Fibroblast of skin of back (primary cell): ENCODE measurements around the gene NAA10.

Experiments used
- DNase-seq: peaks from one replicate; pipeline ENCODE4 v3.0.0-alpha.2; 2013

NAA10 gene

DNA sequence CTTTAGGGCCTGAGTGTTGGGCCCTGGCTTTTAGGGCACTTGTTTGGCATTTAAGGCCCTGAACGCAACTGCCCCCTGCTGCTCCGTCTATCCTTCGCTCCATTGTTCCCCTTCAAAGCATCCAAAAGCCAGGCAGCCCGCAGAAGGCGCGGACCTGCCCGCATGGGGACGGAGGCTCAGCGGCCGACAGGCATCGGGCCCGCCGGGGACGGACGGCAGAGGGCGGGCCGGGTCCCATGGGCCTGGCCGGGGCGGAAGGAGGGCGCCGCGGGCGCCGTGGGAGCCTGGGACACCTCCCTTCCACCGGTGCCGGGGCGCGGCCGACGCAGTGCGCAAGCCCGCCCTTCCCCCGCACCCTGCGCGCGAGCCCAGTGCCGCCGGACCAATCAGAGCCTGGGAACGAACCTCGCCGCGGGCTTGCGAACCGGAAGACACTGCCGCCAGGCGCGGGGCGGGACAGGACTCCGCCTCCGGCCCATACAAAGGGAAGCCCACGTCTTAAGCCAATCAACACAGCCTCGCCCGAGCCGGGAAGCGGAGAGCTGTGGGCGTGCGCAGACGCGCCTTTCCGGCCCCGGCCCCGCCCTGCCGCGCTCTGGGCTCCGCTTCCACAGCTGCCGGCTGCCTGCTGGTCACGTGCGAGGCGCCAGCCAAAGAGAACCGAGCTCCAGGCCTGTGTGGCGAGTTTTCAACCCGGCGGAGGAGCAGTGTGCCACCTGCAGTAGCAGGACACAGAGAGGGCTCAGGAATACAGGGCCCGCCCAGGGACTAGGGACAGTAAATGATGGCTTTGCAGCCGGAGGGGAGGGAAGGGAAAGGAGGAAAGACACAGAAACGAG, 6.7 kb downstream of the NAA10 start:
- peak; percentile 97 for DNase-seq

DNA sequence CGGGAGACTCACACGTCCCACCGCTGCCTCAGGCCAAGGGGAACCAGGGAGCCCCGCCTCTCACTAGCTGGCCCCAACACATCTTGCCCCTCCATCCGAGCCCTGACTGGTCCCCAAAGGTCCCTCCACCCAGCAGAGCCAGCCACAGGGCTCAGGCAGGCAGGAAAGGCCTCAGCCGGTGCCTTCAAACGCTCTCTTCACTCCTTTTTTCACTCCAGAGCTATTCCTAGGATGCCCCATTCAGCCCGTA, 7.2 kb downstream of the NAA10 start:
- DNase-seq = no peak

DNA sequence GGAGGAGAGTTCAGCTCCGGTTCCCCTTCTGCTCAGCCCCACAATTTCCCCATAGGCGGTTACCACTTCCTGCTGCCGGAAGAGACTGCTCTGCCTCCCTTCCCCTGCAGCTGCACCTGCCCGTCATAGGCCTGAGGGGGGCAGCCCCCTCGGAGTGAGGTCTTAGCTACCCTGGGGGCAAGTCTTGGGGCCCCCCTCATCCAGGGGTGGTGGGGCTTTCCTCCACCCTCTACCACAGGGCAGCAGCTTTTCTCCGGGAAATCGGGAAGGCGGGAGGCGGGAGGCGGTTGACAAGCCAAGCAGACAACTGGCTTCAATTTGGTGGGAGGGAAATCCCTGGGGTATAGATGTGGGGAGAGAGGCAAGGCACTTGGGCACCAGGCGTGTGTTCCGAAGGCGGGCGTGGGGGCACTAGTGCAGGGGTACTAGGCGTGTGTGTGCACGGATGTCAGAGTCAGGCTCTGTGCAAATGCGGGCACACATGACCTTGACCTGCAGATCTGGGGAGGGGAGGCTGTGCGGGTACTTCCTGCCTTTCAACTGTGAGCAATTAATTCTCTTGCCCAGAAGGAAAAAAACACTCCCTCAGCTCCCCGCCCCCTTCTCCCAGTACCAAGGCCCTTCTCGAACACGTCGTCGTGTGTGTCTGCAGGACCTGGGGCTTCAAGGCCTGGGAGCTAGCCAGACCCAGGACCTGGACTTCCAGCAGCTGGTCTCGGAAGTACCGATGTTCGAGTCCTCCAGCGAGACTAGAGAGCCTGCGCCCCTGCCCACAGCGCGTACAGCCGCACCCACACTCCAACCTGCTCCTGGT, 7.8 kb downstream of the NAA10 start:
- DNase-seq = peak; percentile 44

DNA sequence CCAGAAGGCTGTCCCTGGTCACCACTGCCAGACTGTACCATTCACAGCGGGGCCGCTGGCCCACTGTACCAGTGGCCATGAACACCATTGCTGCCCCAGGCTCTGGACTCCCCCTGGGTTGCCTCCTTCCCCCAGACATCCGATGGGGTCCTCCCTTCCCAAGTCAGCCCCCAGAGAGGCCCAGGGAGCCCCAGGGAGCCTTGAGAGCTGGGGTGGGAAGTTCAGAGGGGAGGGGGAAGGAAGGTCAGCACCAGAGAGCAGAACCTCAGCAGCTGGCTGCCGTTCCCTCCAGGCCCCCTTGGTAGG, 8.3 kb downstream of the NAA10 start:
- DNase-seq = no peak

DNA sequence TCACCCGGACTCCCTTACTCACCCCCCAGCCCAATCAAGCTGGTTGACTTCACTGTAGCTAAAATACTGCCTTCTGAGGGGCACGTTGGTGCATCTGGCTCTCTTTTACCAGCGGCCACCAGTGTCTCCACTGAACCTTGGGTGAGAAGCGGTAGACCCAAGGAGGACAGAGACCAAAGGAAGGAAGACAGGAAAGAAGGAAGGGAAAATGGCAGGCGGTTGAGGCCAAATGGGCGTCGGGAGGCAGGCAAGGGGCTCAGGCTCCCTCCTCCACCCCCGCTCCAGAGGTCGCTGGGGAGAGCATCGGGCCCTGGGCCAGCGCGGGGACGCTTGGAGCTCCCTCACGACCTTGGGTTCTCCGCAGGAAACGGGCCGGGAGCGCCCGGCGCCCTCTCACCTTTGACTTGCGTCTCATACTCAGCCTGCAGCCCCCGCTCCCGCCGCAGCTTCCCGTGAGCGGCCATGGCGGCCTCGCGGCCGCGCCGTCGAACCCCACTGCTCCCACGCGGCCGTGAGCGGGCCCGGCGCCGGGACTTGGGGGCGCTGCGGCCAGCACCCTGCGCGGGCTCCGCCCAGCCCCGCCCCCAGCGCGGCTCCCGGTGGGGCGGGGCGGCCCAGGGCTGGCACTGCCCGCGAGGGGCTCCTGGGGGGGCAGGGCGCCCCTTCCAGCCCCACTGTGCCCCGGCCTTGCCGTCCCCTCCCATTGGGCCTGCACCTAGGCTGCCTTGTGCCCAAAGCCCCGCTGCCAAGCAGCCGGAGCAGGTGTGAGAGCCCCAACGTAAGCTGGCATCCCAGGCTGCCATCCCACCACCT, 8.9 kb downstream of the NAA10 start, which contains the start of gene ARHGAP4:
Gene ARHGAP4 (minus strand): TSS at position 526 of the 813 bp plus-strand sequence. CDS start 62 bp downstream, at position 464.
- DNase-seq = no peak

DNA sequence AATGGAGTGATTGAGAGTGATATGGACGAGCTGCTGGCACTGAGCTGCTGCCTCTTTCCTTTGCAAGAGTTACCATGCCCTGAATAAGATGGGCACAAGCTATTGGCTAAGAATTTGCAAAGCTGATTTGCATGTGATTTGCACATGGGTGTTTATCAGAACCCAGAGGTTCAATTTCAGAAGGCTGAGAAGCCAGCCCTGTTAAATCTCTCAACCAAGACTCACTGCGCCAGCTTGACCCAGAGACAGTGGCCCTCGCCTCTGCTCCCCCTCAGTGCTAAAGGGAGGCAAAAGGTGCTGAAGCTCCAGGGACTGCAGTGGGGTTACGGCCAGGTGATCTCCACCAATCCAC, 9.5 kb downstream of the NAA10 start:
- DNase-seq = no peak

DNA sequence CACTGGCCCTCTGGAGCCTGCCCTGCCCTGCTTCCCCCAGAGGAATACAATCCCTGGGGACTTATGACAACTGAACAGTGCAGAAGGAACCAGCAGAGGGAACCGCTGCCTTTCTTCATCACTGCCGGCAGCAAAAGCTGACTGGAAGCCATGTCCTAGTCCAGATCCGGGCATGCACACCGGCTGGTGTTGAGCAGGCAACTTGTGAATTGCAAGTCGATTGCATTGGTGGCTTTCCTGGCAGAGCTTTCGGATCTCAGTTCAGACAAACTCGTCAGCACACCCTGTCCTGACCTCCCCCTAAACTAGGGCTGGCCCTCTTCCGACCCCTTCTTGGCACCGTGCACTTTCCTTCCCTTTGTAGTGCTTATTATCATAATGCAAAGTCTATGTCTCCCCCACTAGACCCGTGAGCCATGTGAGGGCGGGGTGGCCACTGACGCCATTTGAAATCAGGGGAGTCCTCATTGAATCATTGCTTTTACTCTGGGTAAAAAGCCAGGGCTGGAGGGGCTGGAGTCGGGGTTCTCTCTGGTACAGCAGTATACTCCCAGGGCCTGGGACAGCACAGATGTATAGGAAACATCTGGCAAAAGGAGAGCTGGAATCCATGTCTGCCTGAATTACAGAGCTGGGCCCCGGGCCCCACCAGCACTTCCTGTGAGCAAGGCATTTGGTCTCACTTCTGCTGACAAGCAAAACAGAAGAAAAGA, 10.5 kb downstream of the NAA10 start:
- peak; percentile 52 for DNase-seq

DNA sequence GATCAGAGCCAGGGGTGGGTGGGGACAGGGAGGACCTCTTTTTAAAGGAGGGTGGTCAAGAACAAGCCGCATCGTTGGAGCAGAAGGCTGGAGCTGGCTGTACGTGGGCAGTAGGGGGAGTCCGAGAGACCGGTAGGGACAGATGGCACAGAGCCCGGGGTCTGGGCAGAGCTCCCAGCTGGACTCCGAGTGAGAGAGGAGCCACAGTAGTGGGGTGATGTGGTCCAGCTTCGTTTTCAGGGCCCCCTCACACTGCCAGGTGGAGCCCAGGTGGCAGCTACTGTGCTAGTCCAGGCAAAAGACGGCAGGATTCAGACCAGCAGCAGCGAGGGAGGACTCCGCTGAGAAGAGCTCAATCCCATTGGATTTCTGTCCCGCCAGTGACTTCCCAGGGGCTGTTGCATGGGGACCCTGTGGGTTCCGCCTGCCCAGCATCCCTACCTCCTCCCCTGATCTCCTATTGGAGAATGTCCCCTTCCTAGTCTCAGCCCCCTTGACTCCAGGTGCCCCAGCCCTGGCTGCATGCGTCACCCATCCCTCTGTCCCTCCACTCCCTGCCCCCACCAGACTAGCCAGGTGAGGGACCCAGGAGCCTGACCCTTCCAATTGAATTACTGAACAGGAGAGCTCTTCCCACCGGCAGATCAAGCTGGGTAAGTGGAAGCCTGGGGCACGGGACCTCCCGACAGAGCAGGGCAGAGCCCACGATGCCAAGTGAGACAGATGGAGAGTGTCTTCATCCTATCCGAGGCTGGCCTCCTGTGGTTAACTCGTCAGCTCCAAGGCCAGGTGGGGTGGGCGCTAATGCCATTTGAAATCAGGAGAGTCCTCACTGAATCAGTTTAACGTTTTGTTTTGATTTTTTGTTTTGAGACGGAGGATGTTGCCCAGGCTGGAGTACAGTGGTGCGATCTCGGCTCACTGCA, 11.6 kb downstream of the NAA10 start:
- peak; percentile 25 for DNase-seq

DNA sequence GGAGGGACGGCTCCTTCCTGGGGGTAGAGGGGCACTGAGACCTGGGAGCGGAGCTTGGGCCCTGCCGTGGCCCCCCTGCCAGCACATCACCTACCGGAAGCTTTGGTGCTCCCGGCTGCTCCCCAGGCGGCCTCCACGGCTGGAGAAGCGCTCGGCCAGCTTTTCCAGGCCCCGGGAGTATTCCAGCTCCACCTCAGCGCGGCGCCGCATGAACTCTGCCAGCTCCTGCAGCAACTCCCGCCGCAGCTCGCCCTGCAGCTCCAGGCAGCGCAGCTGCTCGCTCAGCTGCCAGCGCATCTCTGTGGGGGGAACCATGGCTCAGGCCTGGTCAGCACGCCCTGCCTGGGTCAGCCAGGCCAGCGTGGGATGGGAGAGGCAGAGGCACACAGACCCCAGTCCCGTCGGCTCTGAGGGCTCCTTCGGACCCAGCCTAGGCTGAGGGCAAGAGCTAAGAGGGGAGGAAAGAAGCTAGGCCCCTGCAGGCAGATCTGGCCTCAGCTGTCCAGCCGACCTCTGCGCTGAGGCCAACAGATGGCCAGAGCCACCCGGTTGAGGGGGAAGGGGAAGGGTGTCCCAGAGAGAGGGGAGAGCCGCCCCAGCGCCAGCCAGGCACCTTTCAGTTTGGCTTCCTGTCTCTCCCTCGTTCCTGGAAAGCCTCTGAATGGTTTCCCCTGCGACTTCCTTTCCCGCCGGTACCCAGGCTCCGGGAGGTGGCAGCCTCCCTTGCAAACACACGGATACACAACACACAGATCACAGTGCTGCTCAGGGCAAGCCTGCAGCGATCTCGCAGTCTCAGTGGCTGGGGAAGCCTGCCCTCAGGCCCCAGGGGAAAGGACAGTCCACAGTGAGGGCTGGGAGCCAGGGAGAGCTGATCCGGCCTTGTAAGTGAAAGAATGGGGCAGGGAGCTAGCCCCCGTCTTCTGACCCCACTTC, 13.1 kb downstream of the NAA10 start:
- DNase-seq = no peak

DNA sequence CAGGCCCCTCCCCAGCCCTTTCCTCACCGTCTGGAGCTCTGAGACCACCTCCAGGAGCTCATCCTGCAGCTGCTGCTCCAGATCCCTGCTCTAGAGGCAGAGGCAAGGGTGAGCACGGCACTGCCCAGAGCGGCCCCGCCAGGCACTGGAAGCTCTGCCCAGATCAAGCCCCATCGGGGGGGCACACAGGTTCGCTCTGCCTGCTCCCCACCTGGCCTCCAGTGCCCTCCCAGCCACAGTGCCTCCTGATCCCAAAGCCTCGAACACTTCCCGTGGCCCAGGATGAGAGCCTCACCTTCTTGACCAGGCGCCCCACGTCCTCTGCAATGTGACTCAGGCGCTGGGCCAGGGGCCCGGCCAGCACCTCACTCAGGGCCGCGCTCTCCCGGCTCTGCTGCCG, 13.8 kb downstream of the NAA10 start:
- DNase-seq = no peak

DNA sequence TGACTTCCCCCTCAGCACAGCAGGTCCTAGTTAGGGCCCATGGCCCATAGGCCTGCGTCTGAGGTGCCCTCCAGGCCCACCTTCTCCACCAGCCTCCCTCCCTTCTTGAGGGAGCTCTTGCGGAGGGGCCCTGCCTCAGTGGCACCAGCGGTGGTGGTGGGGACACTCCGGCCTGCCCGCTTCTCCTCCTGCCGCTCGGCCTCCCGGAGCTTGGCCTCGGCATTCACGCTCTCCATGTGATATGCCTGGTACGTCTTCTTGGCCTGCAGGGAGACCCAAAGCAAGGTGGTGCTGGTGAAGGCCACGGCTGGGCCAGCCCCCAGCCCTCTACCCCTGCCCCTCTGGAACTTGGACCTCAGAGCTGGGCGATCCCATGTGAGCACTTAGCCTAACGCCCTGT, 14.3 kb downstream of the NAA10 start:
- no peak for DNase-seq

DNA sequence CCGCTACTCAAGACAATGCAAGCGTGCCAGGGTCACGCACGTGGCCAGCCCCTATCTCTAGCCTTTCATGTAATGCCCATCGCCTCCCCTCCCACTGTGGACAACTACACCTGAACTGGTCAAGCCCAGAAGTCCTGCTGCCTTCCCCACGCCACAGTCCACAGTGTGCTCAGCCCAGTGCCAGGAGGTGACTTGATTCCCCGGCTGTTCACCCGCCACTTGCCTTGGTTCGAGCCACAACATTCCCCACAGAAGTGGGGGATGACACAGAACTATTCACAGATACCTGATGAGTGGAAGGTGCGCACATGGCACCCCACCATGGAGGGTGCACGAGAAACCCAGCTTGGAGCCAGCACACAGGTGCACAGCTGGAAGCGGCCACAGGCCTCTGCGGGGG, 15.6 kb downstream of the NAA10 start:
- DNase-seq = no peak

DNA sequence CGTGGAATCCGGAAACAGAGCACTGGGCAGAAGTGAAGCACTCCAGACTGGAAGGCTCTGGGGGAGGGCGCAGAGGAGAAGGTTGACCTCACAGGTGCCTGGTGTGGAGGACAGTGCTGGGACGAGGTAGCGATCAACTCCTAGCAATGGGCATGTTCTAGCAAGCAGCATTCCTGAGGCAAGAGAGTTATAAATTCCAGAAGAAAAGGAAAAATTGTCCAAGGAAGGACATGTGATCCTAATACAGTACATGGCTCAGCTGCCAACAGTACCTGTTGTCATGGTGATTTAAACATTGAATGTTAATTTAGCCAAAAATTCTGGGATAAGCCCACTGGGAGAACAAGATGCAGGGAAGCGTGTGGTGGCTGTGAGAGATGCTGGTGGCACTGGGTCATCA, 17.0 kb downstream of the NAA10 start:
- DNase-seq = no peak

DNA sequence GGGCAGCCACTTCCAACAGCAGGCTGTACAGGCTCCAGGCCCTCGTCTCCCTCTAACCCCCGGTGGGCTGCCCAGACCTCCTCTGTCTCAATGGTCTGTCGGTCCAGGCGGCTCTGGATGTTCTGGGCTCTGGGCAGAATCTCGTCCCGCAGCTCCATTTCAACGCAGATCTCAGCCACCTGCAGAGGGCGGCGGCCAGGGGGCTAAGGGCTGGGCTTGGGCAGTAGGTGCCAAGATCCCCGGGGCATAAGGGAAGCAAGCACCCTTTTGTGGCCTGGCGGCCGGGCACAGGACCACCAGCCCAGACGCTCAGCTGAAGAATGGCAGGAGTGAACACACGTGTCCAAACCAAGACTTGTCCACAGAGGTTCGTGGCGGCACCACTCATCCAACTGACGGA, 21.1 kb downstream of the NAA10 start:
- DNase-seq = no peak

DNA sequence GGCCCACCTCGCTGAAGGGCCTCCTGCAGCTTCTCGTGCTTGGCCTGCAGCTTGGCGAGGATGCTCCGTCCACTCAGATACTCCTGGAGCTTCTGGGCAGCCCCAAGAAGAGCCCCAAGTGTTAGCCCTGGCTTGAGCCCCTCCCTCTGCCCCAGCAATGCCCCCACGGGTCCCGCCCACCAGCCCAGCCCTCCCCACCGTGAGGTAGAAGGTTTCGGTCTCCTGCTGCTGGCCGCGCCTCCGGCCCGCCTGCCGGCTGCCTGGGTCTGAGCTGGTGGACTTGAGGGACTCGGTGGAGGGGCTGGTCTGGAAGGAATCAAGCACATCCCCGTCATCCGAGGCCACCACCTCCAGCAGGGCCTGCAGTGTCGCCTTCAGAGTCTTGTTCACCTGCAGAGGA, 21.6 kb downstream of the NAA10 start:
- DNase-seq = no peak

DNA sequence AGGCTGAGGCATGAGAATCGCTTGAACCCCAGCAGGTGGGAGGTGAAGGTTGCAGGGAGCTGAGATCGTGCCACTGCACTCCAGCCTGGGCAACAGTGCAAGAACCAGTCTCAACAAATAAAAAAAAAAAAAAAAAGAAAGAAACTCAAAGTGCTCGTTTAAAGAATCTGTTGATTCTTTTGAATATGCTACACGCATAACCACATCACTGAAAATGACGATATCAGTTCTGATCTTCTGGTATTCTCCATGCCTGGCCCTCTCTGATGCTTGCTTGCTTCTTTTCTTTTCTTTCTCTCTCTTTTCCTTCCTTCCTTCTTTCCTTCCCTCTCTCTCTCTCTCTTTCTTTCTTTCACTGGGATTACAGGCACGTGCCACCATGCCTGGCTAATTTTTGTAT, 23.0 kb downstream of the NAA10 start:
- DNase-seq = no peak

DNA sequence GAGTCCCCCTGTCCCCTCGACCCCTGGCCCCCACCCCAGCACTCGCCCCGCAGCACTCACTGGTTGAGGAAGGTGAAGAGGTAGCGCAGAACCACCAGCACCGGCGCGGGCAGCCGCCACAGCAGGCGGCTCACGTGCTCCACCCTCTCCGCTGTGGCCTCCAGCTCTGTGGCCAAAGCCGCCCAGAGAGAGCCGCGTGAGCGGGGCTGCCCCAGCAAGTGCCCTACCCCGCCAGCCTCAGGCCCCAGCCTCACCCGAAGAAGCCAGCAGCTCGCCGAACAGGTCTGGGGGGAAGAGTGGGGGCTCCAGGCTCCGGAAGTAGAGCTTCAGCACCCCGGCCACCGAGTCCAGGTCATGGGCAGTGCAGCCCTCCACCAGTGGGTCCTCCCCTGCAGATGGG, 24.4 kb downstream of the NAA10 start:
- no peak for DNase-seq

DNA sequence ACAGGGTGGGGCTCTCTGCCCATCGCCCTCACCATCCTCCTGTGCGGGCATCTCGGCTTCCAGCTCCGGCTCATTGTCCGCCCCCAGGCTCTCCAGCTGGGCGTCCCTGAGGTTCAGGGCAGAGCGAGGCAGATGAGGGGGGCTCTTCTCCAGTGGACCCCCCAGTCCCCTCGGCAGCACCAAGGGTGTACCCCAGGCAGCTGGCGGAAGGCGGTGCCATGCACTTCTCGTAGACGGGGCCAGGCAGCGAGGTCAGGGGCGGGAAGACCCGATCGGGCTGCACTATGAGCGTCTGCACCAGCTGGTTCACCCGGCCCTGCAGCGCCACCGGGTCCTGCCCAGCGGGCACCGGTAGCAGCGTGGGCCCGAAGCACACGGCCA, 24.9 kb downstream of the NAA10 start:
- DNase-seq = no peak

DNA sequence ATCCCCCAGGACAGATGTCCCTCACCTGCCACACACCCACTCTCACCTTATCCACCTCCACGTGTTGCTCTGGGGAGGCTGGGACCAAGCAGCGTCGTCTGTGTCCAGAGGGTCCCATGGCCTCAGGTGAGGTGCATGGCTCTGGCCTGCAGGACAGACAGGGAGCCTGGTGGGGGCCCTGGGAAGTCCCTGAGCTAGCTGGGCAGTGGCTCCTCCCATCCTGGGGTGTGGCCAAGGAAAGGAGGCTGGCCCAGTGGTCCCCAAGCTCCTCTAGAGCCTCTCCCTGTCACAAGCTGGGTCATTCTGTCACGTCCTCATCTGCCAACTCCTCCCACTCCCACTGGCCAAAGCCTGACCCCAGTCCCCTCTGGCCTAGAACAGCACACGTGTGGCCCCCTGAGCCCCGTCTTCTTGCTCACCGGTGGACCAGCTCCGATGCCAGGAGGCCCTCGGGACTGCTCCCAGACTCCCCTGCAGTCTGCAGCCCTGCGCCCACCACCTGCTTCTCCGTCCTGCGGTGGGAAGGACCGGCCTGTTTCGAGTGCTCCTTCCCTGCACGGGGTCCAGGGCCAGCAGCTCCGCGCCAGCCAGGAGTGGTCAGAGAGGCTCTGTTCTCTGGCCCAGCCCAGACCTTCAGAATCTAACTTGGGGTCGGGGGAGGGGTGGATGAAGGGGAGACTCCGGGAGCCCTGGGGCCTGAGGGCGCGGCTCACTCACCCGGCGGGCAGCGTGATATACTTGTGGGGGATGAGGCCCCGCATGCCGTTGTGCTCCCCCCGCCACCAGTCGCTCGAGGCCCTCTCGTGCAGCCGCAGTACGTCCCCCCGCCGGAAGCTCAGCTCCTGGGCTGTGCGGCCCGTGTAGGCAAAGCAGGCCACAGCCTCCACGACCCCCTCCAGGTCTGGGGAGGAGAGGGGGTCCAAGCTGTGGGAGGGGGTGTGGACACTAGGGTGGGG, 25.5 kb downstream of the NAA10 start:
- DNase-seq = no peak
